Lower leg skin (tissue), 3 donors: ENCODE measurements around the gene MAPK9.

ENCODE experiments used
- CTCF ChIP-seq, 3 donors: fragments of 450-650 bp; IDR thresholded peaks; one replicate each; pipeline ENCODE4 v1.5.1; 2016; ENCODE audit warnings: antibody characterized with exemption in 3 of 3, mild to moderate bottlenecking in 3 of 3, moderate library complexity in 2 of 3
- POLR2A ChIP-seq, 2 donors: fragments of 450-650 bp; IDR thresholded peaks; one replicate each; pipeline ENCODE4 v1.6.1; 2016 to 2017; ENCODE audit warnings: antibody characterized with exemption in 2 of 2, mild to moderate bottlenecking in 1 of 2, moderate library complexity in 1 of 2

DNA sequence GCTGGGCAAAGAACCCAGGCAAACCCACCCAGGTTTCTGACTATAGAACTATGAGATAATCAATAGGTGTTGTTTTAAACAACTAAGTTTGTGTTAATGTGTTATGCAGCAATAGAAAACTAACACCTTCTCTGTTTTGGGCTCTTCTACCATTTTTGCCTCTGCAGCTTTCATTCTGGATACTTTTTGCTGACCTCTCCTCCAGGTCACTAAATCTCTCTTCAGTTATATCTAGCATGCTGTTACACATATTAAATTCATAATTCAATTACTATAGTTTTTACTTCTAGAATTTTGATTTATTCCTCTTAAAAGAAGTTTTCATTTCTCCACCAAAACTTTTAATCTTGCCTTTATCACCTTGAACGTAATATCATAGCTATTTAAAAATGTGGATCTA, 17.2 kb downstream of the MAPK9 start:
- TF ChIP-seq CTCF (IDR thresholded peaks at IDR 0.05) (no peak), POLR2A (IDR thresholded peaks at IDR 0.05) (no peak)
